PC-3 (cell line): Measurements from ENCODE around the gene FCF1. TPM values are rescaled to one million over a fixed set of nuclear protein-coding genes. Genes with fewer than 3 reads are reported as not detected.

Experiments
- ATAC-seq: fragments of 200-7000 bp; cut with Tn5 transposase; 2 replicates; pipeline ENCODE4 v1.9.1; 2020; ENCODE audit warnings: mild to moderate bottlenecking, moderate library complexity
- BruUV-seq: library from RNA; stranded (reverse); fragments of 400-500 nt; replicated peaks from 2 replicates; lab custom pipeline; 2021; lab: Mats Ljungman, UMichigan
- CTCF ChIA-PET: fragments of 300-600 bp; sonication (Branson Sonifier 250); formaldehyde crosslinking; loops from one replicate; lab custom pipeline; 2022; ENCODE audit warnings: antibody characterized with exemption; lab: Charles Lee
- POLR2A ChIA-PET: fragments of 300-600 bp; sonication (Branson Sonifier 250); formaldehyde crosslinking; loops from one replicate; lab custom pipeline; 2022; ENCODE audit warnings: antibody characterized with exemption; ENCODE audit not compliant: unreplicated experiment; lab: Charles Lee
- DNase-seq: peaks from one replicate; pipeline ENCODE4 v3.0.0-alpha.2; 2015
- H2AFZ ChIP-seq: fragments of 300-600 bp; sonication (generic); 2 replicates; pipeline ENCODE4 v1.6.0; 2016; ENCODE audit warnings: antibody characterized with exemption, low read length
- H3F3A ChIP-seq: fragments of 300-600 bp; sonication (generic); one replicate; pipeline ENCODE4 v1.6.0; 2017; ENCODE audit warnings: antibody characterized with exemption, low read length, control low read depth, mild to moderate bottlenecking; ENCODE audit not compliant: unreplicated experiment
- H3K27ac ChIP-seq: fragments of 300-600 bp; sonication (generic); 2 replicates; pipeline ENCODE4 v1.5.1; 2016; ENCODE audit warnings: mild to moderate bottlenecking, low read length
- H3K27me3 ChIP-seq: fragments of 300-600 bp; sonication (generic); 2 replicates; pipeline ENCODE4 v1.6.1; 2016; ENCODE audit warnings: low read length, mixed read lengths
- H3K36me3 ChIP-seq: fragments of 300-600 bp; sonication (generic); 2 replicates; pipeline ENCODE4 v1.6.1; 2016; ENCODE audit warnings: low read depth, mixed run types, low read length, mixed read lengths
- H3K4me1 ChIP-seq: fragments of 300-600 bp; sonication (generic); 2 replicates; pipeline ENCODE4 v1.5.1; 2016; ENCODE audit warnings: low read length; ENCODE audit not compliant: insufficient read depth
- H3K4me2 ChIP-seq: fragments of 300-600 bp; sonication (generic); 2 replicates; pipeline ENCODE4 v1.6.0; 2016; ENCODE audit warnings: low read length
- H3K4me3 ChIP-seq: fragments of 300-600 bp; sonication (generic); 2 replicates; pipeline ENCODE4 v1.5.1; 2016; ENCODE audit warnings: mild to moderate bottlenecking, low read length, mixed read lengths
- H3K79me2 ChIP-seq: fragments of 300-600 bp; sonication (generic); 2 replicates; pipeline ENCODE4 v1.6.1; 2017; ENCODE audit warnings: low read length, mixed read lengths
- H3K9ac ChIP-seq: fragments of 300-600 bp; sonication (generic); 2 replicates; pipeline ENCODE4 v1.6.0; 2016; ENCODE audit warnings: mild to moderate bottlenecking, low read length
- H3K9me2 ChIP-seq: fragments of 300-600 bp; sonication (generic); replicated peaks from 2 replicates; pipeline ENCODE4 v1.6.1; 2016; ENCODE audit warnings: mixed run types, low read length, mixed read lengths
- H3K9me3 ChIP-seq: fragments of 300-600 bp; sonication (generic); 2 replicates; pipeline ENCODE4 v1.6.1; 2016; ENCODE audit warnings: low read length, mixed read lengths
- H4K20me1 ChIP-seq: fragments of 300-600 bp; sonication (generic); 2 replicates; pipeline ENCODE4 v1.6.1; 2016; ENCODE audit warnings: low read length, mixed read lengths
- EZH2 ChIP-seq: fragments of 300-600 bp; sonication (generic); IDR thresholded peaks from one replicate; pipeline ENCODE4 v1.6.1; 2017; ENCODE audit warnings: antibody characterized with exemption, mild to moderate bottlenecking, low read length; ENCODE audit not compliant: unreplicated experiment
- EZH2phosphoT487 ChIP-seq: fragments of 300-600 bp; sonication (generic); IDR thresholded peaks from 2 replicates; pipeline ENCODE4 v1.6.1; 2018; ENCODE audit warnings: mild to moderate bottlenecking, antibody characterized with exemption, low read length, borderline replicate concordance
- intact Hi-C: fragments of 100-400 bp; cut with micrococcal nuclease; formaldehyde crosslinking; loops from 2 replicates; pipeline ENCODE4 v1.9.0; 2023
- total RNA-seq: library from RNA; depleted of rRNA; stranded (reverse); fragments of >200 nt; gene quantifications from 2 replicates; pipeline ENCODE4 v1.2.3, GENCODE V29; 2014
- TF ChIP-seq, protein P1 (sequence below): fragments of 300-600 bp; sonication (generic); conservative IDR thresholded peaks from 2 replicates; pipeline ENCODE4 v1.5.1; 2017; ENCODE audit warnings: antibody characterized with exemption, low read depth, mild to moderate bottlenecking, low read length

The FCF1 gene
- total RNA-seq, 1 experiment from 2014 or later: 33.1 TPM

DNA sequence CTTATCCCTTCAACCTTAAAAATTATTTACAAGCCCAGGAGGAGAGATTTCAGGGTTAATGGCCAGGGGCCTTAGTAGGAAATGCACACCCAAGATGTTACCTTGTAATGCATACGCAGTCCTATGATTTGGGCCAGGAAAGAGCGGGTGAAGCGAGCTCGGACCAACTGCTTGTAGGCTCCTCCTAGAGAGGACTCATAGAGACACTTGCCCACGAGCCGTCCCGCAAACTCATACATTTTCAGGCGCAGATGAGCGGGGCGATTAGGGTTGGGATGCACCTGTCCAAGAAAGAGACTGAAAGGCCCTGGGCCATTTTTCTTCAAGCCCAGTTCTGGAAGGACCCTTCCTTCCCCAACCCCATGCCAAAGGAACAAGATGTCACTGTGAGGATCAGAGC lies 43.1 kb upstream of the FCF1 start:
- ATAC-seq: no peak
- intact Hi-C loops: no loop called here
- no peaks in the 10 kb centered on the region for H3K9me3 ChIP-seq
- no peak overlapping the region for H3K9ac ChIP-seq
- no peaks in the 10 kb centered on the region for H4K20me1 ChIP-seq
- H3K9me2 ChIP-seq: no peaks in the 10 kb centered on the region
- BruUV-seq: no TSS peak
- H3K79me2 ChIP-seq: no peaks in the 10 kb centered on the region
- no peak overlapping the region for H3K4me3 ChIP-seq
- H3K4me2 ChIP-seq: no peak overlapping the region
- H3K4me1 ChIP-seq: peaks cover 25% of the 10 kb centered on the region
- no peak for DNase-seq
- H3K36me3 ChIP-seq: peaks cover 46% of the 10 kb centered on the region
- ChIA-PET CTCF (no interaction called here), POLR2A (no interaction called here)
- H3K27me3 ChIP-seq: no peaks in the 10 kb centered on the region
- H3K27ac ChIP-seq: no peak overlapping the region
- H2AFZ ChIP-seq: no peak overlapping the region
- TF ChIP-seq, protein P1, sequence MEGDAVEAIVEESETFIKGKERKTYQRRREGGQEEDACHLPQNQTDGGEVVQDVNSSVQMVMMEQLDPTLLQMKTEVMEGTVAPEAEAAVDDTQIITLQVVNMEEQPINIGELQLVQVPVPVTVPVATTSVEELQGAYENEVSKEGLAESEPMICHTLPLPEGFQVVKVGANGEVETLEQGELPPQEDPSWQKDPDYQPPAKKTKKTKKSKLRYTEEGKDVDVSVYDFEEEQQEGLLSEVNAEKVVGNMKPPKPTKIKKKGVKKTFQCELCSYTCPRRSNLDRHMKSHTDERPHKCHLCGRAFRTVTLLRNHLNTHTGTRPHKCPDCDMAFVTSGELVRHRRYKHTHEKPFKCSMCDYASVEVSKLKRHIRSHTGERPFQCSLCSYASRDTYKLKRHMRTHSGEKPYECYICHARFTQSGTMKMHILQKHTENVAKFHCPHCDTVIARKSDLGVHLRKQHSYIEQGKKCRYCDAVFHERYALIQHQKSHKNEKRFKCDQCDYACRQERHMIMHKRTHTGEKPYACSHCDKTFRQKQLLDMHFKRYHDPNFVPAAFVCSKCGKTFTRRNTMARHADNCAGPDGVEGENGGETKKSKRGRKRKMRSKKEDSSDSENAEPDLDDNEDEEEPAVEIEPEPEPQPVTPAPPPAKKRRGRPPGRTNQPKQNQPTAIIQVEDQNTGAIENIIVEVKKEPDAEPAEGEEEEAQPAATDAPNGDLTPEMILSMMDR: no peak
- peaks cover 3% of the 10 kb centered on the region for H3F3A ChIP-seq

DNA sequence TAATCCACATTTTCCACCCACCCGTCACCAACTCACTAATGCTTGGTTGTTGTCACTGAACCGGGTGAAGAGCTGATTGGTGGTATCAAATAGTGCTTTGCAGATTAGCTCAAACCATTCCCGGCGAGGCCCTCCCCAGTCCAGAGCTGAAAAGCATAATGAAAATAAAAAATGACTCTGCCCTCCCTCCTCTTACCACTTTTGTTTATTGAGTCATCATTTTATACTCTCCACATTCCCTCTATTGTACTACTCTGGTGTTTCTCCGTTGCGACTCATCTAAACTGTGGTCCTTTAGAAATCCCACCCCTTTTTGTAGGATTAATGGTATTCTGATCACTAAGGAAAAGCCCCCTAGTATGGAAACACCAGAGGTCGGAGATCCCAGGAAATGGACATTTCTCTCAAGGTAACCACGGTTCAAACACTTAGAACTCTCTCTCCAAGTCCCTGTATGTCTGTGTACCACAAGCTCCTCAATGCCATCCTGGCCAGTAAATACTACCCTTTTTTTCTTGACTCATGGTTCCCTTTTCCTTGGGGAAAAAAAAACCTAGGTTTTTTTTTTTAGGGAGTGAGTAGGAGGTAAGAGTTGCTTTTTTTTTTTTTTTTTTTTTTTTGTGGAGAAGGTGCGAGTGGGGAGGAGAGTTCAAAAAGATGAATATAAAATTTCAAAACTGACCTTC lies 42.1 kb upstream of the FCF1 start:
- Histone ChIP-seq H3F3A (peaks cover 3% of the 10 kb centered on the region), H3K9me3 (no peaks in the 10 kb centered on the region), H3K27ac (peak overlapping the region; percentile 44; the same call in 1 of the 2 replicates), H3K79me2 (no peaks in the 10 kb centered on the region), H3K9ac (no peak overlapping the region), H3K36me3 (peaks cover 54% of the 10 kb centered on the region), H3K4me3 (no peak overlapping the region), H3K4me2 (no peak overlapping the region), H4K20me1 (no peaks in the 10 kb centered on the region), H3K9me2 (no peaks in the 10 kb centered on the region), H3K4me1 (peaks cover 25% of the 10 kb centered on the region), H2AFZ (no peak overlapping the region), H3K27me3 (no peaks in the 10 kb centered on the region)
- intact Hi-C loops: no loop called here
- no peak for TF ChIP-seq EZH2
- DNase-seq (peak; percentile 59), ATAC-seq (peak; percentile 65)
- BruUV-seq: no TSS peak
- POLR2A ChIA-PET: no interaction called here
- CTCF ChIA-PET: interaction anchor here (0.6 kb wide), 2 partner anchors 177 to 323 kb away, joined by 4 to 5 read pairs; partner anchors contain the start of genes ISCA2, NPC2 and VRTN

DNA sequence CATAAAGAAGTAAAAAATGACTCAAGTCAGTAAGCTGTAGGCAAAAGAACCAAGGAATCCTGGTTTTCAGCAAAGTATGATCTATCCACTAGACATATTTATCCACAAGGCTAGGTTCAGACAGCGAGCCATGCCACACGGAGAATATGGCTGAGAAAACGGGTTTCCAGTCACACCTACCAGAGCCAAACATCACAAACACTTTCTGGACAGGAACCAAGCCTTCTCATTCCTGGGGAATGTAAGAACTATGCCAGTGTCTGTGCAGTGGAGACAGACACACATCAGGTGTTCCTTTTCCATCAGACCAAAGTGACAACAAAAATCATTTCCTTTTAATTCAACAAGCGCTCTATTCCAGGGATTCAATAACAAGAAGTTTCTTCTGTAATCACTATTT lies 41.2 kb upstream of the FCF1 start:
- Histone ChIP-seq H3K4me1 (peaks cover 25% of the 10 kb centered on the region), H3K4me2 (peak overlapping the region; percentile 61), H2AFZ (0 out of 2 replicates have a peak overlapping the region, but pooled peaks have one; percentile 7), H3K36me3 (peaks cover 58% of the 10 kb centered on the region), H3K4me3 (peak overlapping the region; percentile 21; the same call in 1 of the 2 replicates), H3K79me2 (no peaks in the 10 kb centered on the region), H3K27me3 (no peaks in the 10 kb centered on the region), H3K9me3 (no peaks in the 10 kb centered on the region), H3K9ac (no peak overlapping the region), H3K27ac (peak overlapping the region; percentile 44), H3F3A (peaks cover 3% of the 10 kb centered on the region), H3K9me2 (no peaks in the 10 kb centered on the region), H4K20me1 (no peaks in the 10 kb centered on the region)
- ChIA-PET CTCF (no interaction called here), POLR2A (no interaction called here)
- BruUV-seq: no TSS peak
- intact Hi-C loops: loop anchor here (2.0 kb wide), 1 partner anchor 55 kb away; no protein-coding TSS in a partner anchor
- DNase-seq: peak; percentile 94
- peak; percentile 88 for ATAC-seq
- no peak for TF ChIP-seq EZH2phosphoT487
- TF ChIP-seq, protein P1: no peak
- TF ChIP-seq EZH2: no peak
